A673 (cell line): ENCODE data around the gene SBF2.

Experiments used
- EZH2 ChIP-seq: fragments of 200-600 bp; sonication (generic); IDR thresholded peaks from 2 replicates; pipeline ENCODE4 v1.6.1; 2017; ENCODE audit warnings: borderline replicate concordance, low read depth, mild to moderate bottlenecking, mixed read lengths, antibody characterized with exemption, low read length; ENCODE audit not compliant: poor library complexity, severe bottlenecking
- TF ChIP-seq, protein P1 (sequence below): fragments of 300-800, 200-600 bp; sonication (generic); conservative IDR thresholded peaks from 2 replicates; pipeline ENCODE4 v1.5.1; 2017; ENCODE audit warnings: low read depth, mild to moderate bottlenecking, antibody characterized with exemption, low read length, moderate library complexity, mixed read lengths

DNA sequence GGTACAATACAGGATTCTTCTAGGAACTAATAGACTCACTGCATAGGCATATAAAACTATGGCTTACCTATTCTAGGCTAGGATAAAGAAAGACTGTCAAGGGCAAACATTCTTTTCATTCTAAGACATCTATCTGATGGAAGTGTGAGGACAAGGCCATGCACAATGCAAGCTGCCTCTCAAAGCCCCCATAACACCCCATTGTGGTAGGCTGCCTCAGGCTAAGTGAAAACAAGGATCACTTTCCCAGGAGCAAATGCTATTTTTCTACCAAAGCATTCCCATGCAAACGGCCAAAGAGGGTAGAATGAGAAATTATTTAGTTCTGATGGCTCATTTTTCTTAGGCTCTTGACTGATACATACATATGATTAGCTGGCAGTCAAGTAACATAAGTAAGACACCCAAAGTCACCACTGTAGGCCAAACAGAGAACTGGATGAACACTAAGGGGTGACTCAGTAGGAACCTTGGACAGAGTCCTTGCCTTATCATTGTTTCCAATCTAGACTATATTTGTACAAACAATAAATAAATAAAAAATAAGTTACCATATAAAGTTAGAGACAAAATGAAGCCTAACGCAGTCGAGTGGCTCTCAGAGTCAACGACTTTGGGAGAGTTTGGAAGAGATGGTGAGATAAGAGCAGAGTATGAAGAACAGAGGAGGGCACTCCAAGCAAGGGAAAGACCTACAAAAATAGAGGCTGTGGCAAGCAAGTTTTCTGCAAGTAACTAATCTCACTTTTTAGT, 303.6 kb downstream of the SBF2 start:
- TF ChIP-seq, protein P1, sequence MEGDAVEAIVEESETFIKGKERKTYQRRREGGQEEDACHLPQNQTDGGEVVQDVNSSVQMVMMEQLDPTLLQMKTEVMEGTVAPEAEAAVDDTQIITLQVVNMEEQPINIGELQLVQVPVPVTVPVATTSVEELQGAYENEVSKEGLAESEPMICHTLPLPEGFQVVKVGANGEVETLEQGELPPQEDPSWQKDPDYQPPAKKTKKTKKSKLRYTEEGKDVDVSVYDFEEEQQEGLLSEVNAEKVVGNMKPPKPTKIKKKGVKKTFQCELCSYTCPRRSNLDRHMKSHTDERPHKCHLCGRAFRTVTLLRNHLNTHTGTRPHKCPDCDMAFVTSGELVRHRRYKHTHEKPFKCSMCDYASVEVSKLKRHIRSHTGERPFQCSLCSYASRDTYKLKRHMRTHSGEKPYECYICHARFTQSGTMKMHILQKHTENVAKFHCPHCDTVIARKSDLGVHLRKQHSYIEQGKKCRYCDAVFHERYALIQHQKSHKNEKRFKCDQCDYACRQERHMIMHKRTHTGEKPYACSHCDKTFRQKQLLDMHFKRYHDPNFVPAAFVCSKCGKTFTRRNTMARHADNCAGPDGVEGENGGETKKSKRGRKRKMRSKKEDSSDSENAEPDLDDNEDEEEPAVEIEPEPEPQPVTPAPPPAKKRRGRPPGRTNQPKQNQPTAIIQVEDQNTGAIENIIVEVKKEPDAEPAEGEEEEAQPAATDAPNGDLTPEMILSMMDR, result no peak
- TF ChIP-seq EZH2, result no peak
